Rectal smooth muscle tissue (tissue), 1 donor: Measurements from ENCODE around the gene IARS2.
A peak's percentile ranks its signal among the peaks of the same experiment; 100 is the strongest.

Experiments
- H3K27ac ChIP-seq: one replicate; pipeline ENCODE4 v1.7.0; 2013; ENCODE audit warnings: low read depth, low read length, inconsistent platforms
- H3K27me3 ChIP-seq: one replicate; pipeline ENCODE4 v1.7.0; 2013; ENCODE audit warnings: low read length; ENCODE audit not compliant: control insufficient read depth, insufficient read depth
- H3K36me3 ChIP-seq: one replicate; pipeline ENCODE4 v1.7.0; 2013; ENCODE audit warnings: low read length; ENCODE audit not compliant: control insufficient read depth, insufficient read depth
- H3K4me1 ChIP-seq: one replicate; pipeline ENCODE4 v1.7.0; 2013; ENCODE audit warnings: low read length; ENCODE audit not compliant: control insufficient read depth, insufficient read depth
- H3K4me3 ChIP-seq: one replicate; pipeline ENCODE4 v1.7.0; 2013; ENCODE audit warnings: low read length
- H3K9ac ChIP-seq: one replicate; pipeline ENCODE4 v1.7.0; 2013; ENCODE audit warnings: low read length

The IARS2 gene

DNA sequence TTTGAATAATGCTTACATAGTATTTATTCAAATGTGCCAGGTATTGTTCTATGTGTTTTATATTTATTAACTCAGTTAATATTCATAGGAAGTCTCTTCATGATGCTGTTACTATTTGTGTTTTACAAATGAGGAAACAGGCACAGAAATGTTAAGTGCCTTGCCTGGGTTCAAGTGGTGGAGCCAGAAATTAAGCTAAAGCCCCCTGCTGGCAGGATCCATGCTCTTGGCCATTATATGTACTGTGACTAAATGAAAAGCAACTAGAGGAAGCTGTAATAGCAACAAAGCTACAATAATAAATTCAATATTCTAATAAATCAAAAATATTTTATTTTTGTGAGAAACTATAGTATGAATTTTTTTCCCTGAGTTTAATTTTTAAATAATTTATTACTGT is 30.0 kb downstream of the IARS2 start:
- Histone ChIP-seq H3K4me1 (peaks cover 3% of the 10 kb centered on the region), H3K4me3 (no peak overlapping the region), H3K9ac (no peak overlapping the region), H3K27me3 (no peaks in the 10 kb centered on the region), H3K27ac (no peak overlapping the region), H3K36me3 (peaks cover 10% of the 10 kb centered on the region)

- no peak overlapping the region for H3K9ac ChIP-seq
- H3K4me3 ChIP-seq: no peak overlapping the region
- no peaks in the 10 kb centered on the region for H3K27me3 ChIP-seq
- H3K4me1 ChIP-seq: peaks cover 3% of the 10 kb centered on the region
- peaks cover 13% of the 10 kb centered on the region for H3K36me3 ChIP-seq
- no peak overlapping the region for H3K27ac ChIP-seq
These were observed 30.6 kb downstream of the IARS2 start for GRCh38 chr1:220124542-220124941.

DNA sequence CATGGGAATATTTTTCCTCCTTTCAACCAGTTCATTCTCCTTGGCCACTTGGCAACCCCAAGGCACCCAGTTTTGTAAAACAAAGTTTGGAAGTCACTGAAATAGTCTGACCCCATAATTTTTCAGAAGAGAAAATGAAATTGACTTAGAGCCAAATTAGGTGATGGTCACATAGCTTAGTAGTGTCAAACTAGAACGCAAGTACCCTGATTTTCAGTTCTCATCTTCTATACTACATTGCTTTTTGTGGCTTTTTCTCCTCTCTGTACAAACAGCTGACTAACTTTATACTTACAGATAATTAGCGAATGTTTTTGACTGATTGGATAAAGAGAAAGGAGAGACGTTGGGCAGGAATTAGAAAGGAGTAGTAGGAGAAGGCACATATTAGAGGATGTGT is 33.1 kb downstream of the IARS2 start:
- Histone ChIP-seq H3K27me3 (no peaks in the 10 kb centered on the region), H3K9ac (no peak overlapping the region), H3K36me3 (peaks cover 16% of the 10 kb centered on the region), H3K27ac (no peak overlapping the region), H3K4me3 (no peak overlapping the region), H3K4me1 (peaks cover 3% of the 10 kb centered on the region)

GRCh38 chr1:220129479-220130210 is 35.7 kb downstream of the IARS2 start:
- Histone ChIP-seq H3K27ac (no peak overlapping the region), H3K9ac (no peak overlapping the region), H3K36me3 (peaks cover 19% of the 10 kb centered on the region), H3K4me3 (no peak overlapping the region), H3K27me3 (no peaks in the 10 kb centered on the region), H3K4me1 (no peaks in the 10 kb centered on the region)

DNA sequence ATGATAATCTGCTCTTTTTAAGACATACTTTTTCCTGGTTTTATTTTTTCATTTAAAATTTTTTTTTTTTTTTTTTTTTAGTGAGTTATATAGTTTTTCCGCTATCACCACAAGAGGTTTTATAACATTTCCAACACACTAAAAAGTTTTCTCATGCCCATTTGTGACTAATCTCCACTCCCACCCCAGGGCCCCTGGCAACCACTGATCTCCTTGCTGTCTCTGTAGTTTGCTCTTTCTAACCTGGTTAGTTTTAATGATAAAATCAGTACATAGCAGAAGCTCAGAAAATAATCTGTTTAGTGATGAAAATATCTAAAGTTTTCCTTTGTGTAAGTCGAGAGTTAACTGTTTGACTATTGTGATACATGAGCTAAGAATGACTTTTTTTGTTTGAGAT is 41.8 kb downstream of the IARS2 start:
- no peaks in the 10 kb centered on the region for H3K27me3 ChIP-seq
- H3K9ac ChIP-seq: no peak overlapping the region
- no peak overlapping the region for H3K27ac ChIP-seq
- H3K4me3 ChIP-seq: no peak overlapping the region
- peaks cover 19% of the 10 kb centered on the region for H3K36me3 ChIP-seq
- no peaks in the 10 kb centered on the region for H3K4me1 ChIP-seq

DNA sequence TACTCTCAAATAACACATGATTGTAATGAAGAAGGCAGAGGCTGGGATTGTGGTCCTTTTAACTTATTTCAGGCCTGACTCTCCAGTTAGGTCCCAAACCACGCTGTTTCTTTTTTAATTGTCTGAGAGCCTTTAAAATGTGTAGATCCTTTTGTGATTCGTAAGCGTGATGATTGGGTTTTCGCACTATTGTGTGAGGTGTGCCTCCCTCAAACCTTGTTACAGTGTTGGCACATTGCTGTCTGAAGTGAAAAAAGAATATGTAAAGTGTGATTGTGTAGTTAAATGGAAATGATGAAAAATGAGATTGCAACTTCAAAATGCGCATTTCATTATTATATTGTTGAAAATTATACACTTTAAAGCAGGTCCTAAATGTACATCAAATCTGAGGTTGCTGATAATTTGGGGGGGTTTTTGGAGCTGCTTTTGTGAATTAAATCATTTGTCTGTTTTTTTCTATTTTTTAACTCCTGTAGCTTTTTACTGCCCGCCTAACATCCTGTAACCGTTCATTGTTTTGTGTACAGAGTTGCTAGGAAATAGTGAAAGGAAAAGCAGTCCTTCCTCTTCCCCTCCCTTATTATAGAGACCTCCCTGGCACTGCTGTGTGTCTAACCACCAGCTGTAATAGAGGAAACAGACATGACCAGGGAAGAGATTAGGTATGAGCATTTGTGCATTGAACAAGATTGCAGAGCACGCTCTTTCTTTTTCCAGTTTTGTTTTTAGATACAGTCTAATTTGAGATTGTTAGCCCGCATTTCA is 43.3 kb downstream of the IARS2 start:
- no peaks in the 10 kb centered on the region for H3K27me3 ChIP-seq
- H3K27ac ChIP-seq: no peak overlapping the region
- H3K4me3 ChIP-seq: no peak overlapping the region
- H3K36me3 ChIP-seq: peaks cover 28% of the 10 kb centered on the region
- no peak overlapping the region for H3K9ac ChIP-seq
- H3K4me1 ChIP-seq: no peaks in the 10 kb centered on the region

DNA sequence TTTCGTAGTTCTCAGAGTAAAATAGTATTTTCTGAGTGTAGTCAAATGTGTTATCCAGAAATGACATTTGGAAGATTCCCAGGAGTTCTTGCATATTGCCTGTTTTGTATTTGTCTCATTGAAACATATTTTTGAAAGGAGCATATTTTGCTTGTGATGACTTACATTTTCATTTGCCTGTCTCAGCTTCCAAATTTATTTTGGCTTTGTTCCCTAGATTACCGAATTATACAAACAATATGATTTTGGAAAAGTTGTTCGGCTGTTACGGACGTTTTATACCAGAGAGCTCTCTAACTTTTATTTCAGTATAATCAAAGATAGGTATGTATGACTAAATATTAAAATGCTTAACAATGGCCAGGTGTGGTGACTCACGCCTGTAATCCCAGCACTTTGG is 46.0 kb downstream of the IARS2 start:
- Histone ChIP-seq H3K27ac (peak overlapping the region; percentile 14), H3K36me3 (peaks cover 21% of the 10 kb centered on the region), H3K27me3 (no peaks in the 10 kb centered on the region), H3K9ac (no peak overlapping the region), H3K4me1 (no peaks in the 10 kb centered on the region), H3K4me3 (no peak overlapping the region)

GRCh38 chr1:220144051-220144450 is 50.1 kb downstream of the IARS2 start:
- H3K9ac ChIP-seq: no peak overlapping the region
- no peaks in the 10 kb centered on the region for H3K27me3 ChIP-seq
- H3K4me1 ChIP-seq: no peaks in the 10 kb centered on the region
- H3K36me3 ChIP-seq: peaks cover 20% of the 10 kb centered on the region
- no peak overlapping the region for H3K4me3 ChIP-seq
- no peak overlapping the region for H3K27ac ChIP-seq

DNA sequence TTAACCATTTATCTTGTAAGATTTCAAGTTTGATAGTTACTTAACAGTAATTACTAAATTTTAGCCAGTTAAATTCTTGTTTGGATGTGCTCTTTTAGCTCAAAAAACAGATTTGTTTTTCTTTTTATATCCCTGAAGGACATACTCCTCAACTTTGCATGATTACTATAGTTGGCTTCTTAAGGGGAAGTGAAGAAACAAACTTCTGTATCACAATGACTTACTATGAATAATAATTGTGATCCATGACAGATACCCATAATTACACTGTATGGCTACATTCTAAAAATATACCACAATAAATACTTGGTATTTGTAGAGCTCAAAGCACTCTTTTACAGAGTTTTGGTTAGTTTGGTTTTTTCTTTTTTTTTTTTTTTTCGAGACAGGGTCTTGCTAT is 55.8 kb downstream of the IARS2 start:
- H3K4me1 ChIP-seq: peaks cover 3% of the 10 kb centered on the region
- no peak overlapping the region for H3K27ac ChIP-seq
- H3K27me3 ChIP-seq: no peaks in the 10 kb centered on the region
- no peak overlapping the region for H3K9ac ChIP-seq
- H3K36me3 ChIP-seq: peaks cover 9% of the 10 kb centered on the region
- H3K4me3 ChIP-seq: no peak overlapping the region

DNA sequence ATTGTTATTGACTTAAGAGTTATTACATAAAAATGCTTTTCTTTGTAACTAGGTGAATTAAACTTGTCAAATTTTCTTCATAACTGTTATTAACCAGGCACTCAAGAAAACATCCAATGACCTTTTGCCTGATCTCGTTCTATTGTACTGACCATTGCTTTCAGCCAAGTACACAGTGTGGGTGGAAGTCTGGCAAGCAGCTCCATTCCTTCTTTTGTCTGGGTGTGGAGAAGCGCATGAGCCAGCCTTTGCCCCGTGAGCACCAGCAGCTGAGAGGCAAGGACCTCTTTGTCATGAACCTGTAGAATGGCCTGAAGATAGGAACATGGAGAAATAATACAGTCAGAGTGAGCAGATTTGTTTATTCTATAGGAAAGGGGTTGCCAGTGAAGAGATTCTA is 57.5 kb downstream of the IARS2 start:
- Histone ChIP-seq H3K4me1 (peaks cover 3% of the 10 kb centered on the region), H3K36me3 (peaks cover 11% of the 10 kb centered on the region), H3K9ac (no peak overlapping the region), H3K27ac (no peak overlapping the region), H3K4me3 (no peak overlapping the region), H3K27me3 (no peaks in the 10 kb centered on the region)

GRCh38 chr1:220153147-220153546 is 59.2 kb downstream of the IARS2 start:
- Histone ChIP-seq H3K9ac (no peak overlapping the region), H3K27ac (no peak overlapping the region), H3K27me3 (no peaks in the 10 kb centered on the region), H3K4me1 (peaks cover 3% of the 10 kb centered on the region), H3K36me3 (peaks cover 19% of the 10 kb centered on the region), H3K4me3 (no peak overlapping the region)

DNA sequence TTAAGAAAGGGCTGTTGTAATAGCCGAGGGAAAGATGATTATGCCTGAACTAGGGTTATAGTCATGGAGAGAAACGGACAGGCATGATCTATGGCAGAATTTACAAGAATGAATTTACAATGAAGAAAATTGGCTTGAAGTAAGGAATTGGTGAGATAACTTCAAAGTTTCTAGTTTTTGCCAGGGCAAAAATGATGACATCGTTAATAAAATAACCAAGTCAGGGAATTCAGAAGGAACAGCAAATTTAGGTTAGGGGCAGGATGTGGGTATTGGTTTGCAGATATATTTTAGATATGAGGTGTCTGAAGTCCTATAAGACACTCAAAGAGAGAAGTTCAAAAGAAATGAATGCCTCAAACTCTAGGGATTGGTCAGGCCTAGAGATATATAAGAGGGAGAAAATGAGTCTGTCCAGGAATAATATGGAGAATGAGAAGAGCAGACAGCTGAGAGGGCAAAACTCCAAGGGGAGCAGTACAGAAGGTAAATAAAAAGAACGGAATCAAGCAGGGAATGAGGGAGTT is 62.8 kb downstream of the IARS2 start:
- Histone ChIP-seq H3K4me3 (no peak overlapping the region), H3K27ac (no peak overlapping the region), H3K9ac (no peak overlapping the region), H3K36me3 (peaks cover 19% of the 10 kb centered on the region), H3K4me1 (no peaks in the 10 kb centered on the region), H3K27me3 (no peaks in the 10 kb centered on the region)
